B cell (primary cell): ENCODE measurements around the gene CRLF2.

Experiments used
- CTCF ChIP-seq: fragments of 200-600 bp; IDR thresholded peaks from one replicate; pipeline ENCODE4 v1.8.0; 2022; ENCODE audit warnings: antibody characterized with exemption, mild to moderate bottlenecking
- EZH2 ChIP-seq: IDR thresholded peaks from 2 replicates; pipeline ENCODE4 v1.6.1; 2012; ENCODE audit warnings: borderline replicate concordance, low read depth, mild to moderate bottlenecking, moderate library complexity, low read length; ENCODE audit not compliant: insufficient read depth, poor library complexity, severe bottlenecking

- TF ChIP-seq CTCF = no peak
- TF ChIP-seq EZH2 = no peak
Measured at GRCh38 chrX:1181170-1181569, 31.3 kb downstream of the CRLF2 start.
